SK-N-SH (cell line): ENCODE results near the gene RPL10. TPM values are rescaled to one million over a fixed set of nuclear protein-coding genes. Genes with fewer than 3 reads are reported as not detected.

ENCODE experiments used
- CTCF ChIA-PET: fragments of 300-600, 350-600 bp; formaldehyde crosslinking; extraction: SDS; loops from one replicate; lab custom pipeline; 2021; lab: Yijun Ruan, JAX
- POLR2A ChIA-PET: fragments of 350-600 bp; sonication (Branson Sonifier 250); formaldehyde crosslinking; extraction: SDS; loops from one replicate; lab custom pipeline; 2020; ENCODE audit warnings: antibody characterized with exemption, inconsistent platforms; lab: Yijun Ruan, JAX
- DNase-seq: peaks from one replicate; pipeline ENCODE4 v3.0.0; 2012
- H2AFZ ChIP-seq: fragments of 200-600 bp; sonication (generic); 2 replicates; pipeline ENCODE4 v1.8.1; 2016; ENCODE audit warnings: antibody characterized with exemption, mild to moderate bottlenecking, low read depth
- H3F3A ChIP-seq: fragments of 200-600 bp; sonication (generic); replicated peaks from 2 replicates; pipeline ENCODE3; 2016; ENCODE audit warnings: antibody characterized with exemption, mild to moderate bottlenecking; ENCODE audit not compliant: insufficient read depth
- H3K27ac ChIP-seq, 2 experiments: fragments of 200-500 bp in 1 of 2; fragments of 200-600 bp in 1 of 2; sonication (Bioruptor generic) in 1 of 2; sonication (generic), shearing (Covaris generic) in 1 of 2; 2 replicates each; pipeline versions ENCODE4 v1.5.1 to v1.6.1; 2014 to 2016; ENCODE audit warnings: low read depth in 2 of 2, inconsistent platforms in 1 of 2, low read length in 1 of 2, mild to moderate bottlenecking in 1 of 2, mixed read lengths in 1 of 2
- H3K27me3 ChIP-seq: fragments of 200-600 bp; sonication (generic), shearing (Covaris generic); 2 replicates; pipeline ENCODE4 v1.6.1; 2016; ENCODE audit warnings: mixed run types; ENCODE audit not compliant: insufficient read depth
- H3K36me3 ChIP-seq, 2 experiments: fragments of 200-500 bp in 1 of 2; fragments of 200-600 bp in 1 of 2; sonication (Bioruptor generic) in 1 of 2; sonication (generic) in 1 of 2; replicated peaks in 1 of 2; 2 replicates each; pipeline versions ENCODE3 to v1.5.1; 2014 to 2016; ENCODE audit warnings: low read length in 1 of 2, mild to moderate bottlenecking in 1 of 2; ENCODE audit not compliant: insufficient read depth in 2 of 2, control insufficient read depth in 1 of 2
- H3K4me1 ChIP-seq, 2 experiments: fragments of 200-500 bp in 1 of 2; fragments of 200-600 bp in 1 of 2; sonication (Bioruptor generic) in 1 of 2; sonication (generic), shearing (Covaris generic) in 1 of 2; 2 replicates each; pipeline versions ENCODE4 v1.5.1 to v1.6.1; 2014 to 2016; ENCODE audit warnings: low read depth in 1 of 2, low read length in 1 of 2, mixed run types in 1 of 2; ENCODE audit not compliant: insufficient read depth in 2 of 2, control insufficient read depth in 1 of 2
- H3K4me2 ChIP-seq: fragments of 200-600 bp; sonication (generic), shearing (Covaris generic); 2 replicates; pipeline ENCODE4 v1.6.1; 2017; ENCODE audit warnings: mixed run types
- H3K4me3 ChIP-seq, 2 experiments: fragments of 200-500 bp in 1 of 2; fragments of 200-600 bp in 1 of 2; sonication (Bioruptor generic) in 1 of 2; sonication (generic), shearing (Covaris generic) in 1 of 2; 2 replicates each; pipeline versions ENCODE4 v1.5.1 to v1.8.1; 2014 to 2016; ENCODE audit warnings: low read depth in 2 of 2, inconsistent platforms in 1 of 2, low read length in 1 of 2, mild to moderate bottlenecking in 1 of 2, mixed read lengths in 1 of 2, moderate library complexity in 1 of 2
- H3K79me2 ChIP-seq: fragments of 200-600 bp; sonication (generic); 2 replicates; pipeline ENCODE4 v1.8.1; 2017; ENCODE audit warnings: mild to moderate bottlenecking; ENCODE audit not compliant: insufficient read depth
- H3K9ac ChIP-seq: fragments of 200-600 bp; sonication (generic); 2 replicates; pipeline ENCODE4 v1.6.1; 2017; ENCODE audit warnings: mixed run types
- H3K9me2 ChIP-seq: fragments of 200-600 bp; sonication (generic); 2 replicates; pipeline ENCODE4 v1.6.1; 2017; ENCODE audit warnings: mixed run types
- H3K9me3 ChIP-seq: fragments of 200-600 bp; sonication (generic); 2 replicates; pipeline ENCODE4 v1.6.1; 2017; ENCODE audit warnings: mixed run types, mild to moderate bottlenecking, moderate library complexity
- H4K20me1 ChIP-seq: fragments of 200-600 bp; sonication (generic); 2 replicates; pipeline ENCODE4 v1.6.1; 2017; ENCODE audit warnings: mild to moderate bottlenecking, mixed run types; ENCODE audit not compliant: insufficient read depth
- CHD2 ChIP-seq: fragments of 150-350 bp; IDR thresholded peaks from 2 replicates; pipeline ENCODE4 v1.6.1; 2018; ENCODE audit warnings: low read length; ENCODE audit not compliant: partially characterized antibody
- FOSL2 ChIP-seq: IDR thresholded peaks from 2 replicates; pipeline ENCODE4 v1.4.0; 2012; ENCODE audit warnings: low read depth, mild to moderate bottlenecking, moderate library complexity, borderline replicate concordance
- GABPA ChIP-seq: IDR thresholded peaks from 2 replicates; pipeline ENCODE4 v1.4.0; 2012; ENCODE audit warnings: low read depth, mild to moderate bottlenecking
- JUND ChIP-seq: IDR thresholded peaks from 2 replicates; pipeline ENCODE4 v1.4.0; 2012
- MAX ChIP-seq: IDR thresholded peaks from 2 replicates; pipeline ENCODE4 v1.4.0; 2012; ENCODE audit warnings: low read depth
- MEF2A ChIP-seq: IDR thresholded peaks from 2 replicates; pipeline ENCODE4 v1.4.0; 2012; ENCODE audit warnings: low read depth, borderline replicate concordance
- MXI1 ChIP-seq: IDR thresholded peaks from 2 replicates; pipeline ENCODE4 v1.6.1; 2012; ENCODE audit warnings: mild to moderate bottlenecking, low read depth, low read length, improper control_type of control experiment
- NFIC ChIP-seq: IDR thresholded peaks from 2 replicates; pipeline ENCODE4 v1.4.0; 2012; ENCODE audit warnings: borderline replicate concordance
- POLR2AphosphoS5 ChIP-seq: IDR thresholded peaks from 2 replicates; pipeline ENCODE4 v1.6.1; 2012; ENCODE audit warnings: low read depth, low read length
- RAD21 ChIP-seq: IDR thresholded peaks from 2 replicates; pipeline ENCODE4 v1.6.1; 2012; ENCODE audit warnings: mild to moderate bottlenecking, low read length
- RFX5 ChIP-seq: IDR thresholded peaks from 2 replicates; pipeline ENCODE4 v1.6.1; 2012; ENCODE audit warnings: mild to moderate bottlenecking, improper control_type of control experiment, low read length
- SIN3A ChIP-seq: IDR thresholded peaks from 2 replicates; pipeline ENCODE4 v1.6.1; 2012; ENCODE audit warnings: low read depth, mild to moderate bottlenecking, low read length, moderate library complexity, borderline replicate concordance
- SMC3 ChIP-seq: IDR thresholded peaks from 2 replicates; pipeline ENCODE4 v1.6.1; 2012; ENCODE audit warnings: low read depth, low read length, improper control_type of control experiment
- TCF12 ChIP-seq: IDR thresholded peaks from 2 replicates; pipeline ENCODE4 v1.4.0; 2012
- USF1 ChIP-seq: IDR thresholded peaks from 2 replicates; pipeline ENCODE4 v1.4.0; 2012; ENCODE audit warnings: low read depth, borderline replicate concordance
- YY1 ChIP-seq: IDR thresholded peaks from 2 replicates; pipeline ENCODE4 v1.4.0; 2012; ENCODE audit warnings: low read depth, mild to moderate bottlenecking
- WGBS: methylation state at CpG from one replicate; pipeline ENCODE4 v1.1.6; 2017; ENCODE audit warnings: low lambda C conversion rate; 5-methylcytosine and 5-hydroxymethylcytosine counted together
- polyA plus RNA-seq, 3 experiments: library from polyadenylated mRNA; depleted of rRNA; stranded (reverse); fragments of >200 nt; gene quantifications; 2 replicates each; pipeline ENCODE4 v1.2.3, GENCODE V29; 2012
- TF ChIP-seq, protein P1 (sequence below): fragments of 200-600 bp; sonication (generic); IDR thresholded peaks from 2 replicates; pipeline ENCODE4 v1.6.1; 2017; ENCODE audit warnings: antibody characterized with exemption, mild to moderate bottlenecking, moderate library complexity

The RPL10 gene
- polyA plus RNA-seq, 1 of the 3 experiments (the other 2 are of a cell fraction), result 4,562 TPM

DNA sequence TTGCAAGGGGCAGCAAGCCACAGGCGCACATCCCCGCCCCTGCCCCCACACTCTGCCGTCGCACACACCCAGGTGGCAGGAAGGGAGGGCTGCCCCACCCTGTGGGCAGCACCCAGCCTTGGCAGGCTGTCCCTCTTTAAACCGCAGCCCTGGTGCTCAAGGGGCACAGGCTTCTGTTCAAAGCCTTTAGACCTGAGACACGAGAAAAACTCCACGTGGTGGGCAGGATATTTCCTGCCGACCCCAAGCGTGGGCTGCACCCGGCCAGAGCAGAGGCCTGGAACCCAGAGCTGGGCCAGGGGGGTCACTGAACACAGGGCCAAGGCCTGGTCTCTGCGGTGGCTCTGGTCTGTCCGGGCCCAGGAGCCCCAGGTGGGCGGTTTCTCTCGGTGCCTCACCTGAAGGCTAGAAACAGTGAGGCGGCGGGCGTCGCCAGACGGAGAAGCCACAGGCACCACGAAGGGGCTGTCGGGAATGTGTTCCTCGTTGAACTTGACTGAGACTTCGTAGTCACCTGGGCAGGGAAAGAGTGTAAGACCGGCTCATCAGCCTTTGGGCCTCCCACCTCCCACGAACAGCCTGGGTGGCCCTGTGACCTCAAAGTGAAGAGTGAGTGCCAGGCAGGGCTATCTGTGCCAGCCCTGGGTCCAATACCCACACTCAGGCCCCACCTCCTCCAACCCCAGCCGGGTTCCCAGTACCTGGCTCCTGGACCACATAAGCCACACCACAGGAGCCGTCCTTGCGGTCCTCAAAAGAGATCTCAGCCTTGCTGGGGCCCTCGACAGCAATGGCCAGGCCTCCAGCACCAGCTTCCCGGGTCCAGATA lies 46.8 kb upstream of the RPL10 start:
- Histone ChIP-seq H3K27ac (no peak overlapping the region), H3K4me2 (no peak overlapping the region), H3K9me3 (no peaks in the 10 kb centered on the region), H3K9ac (no peak overlapping the region), H3K79me2 (peaks cover 3% of the 10 kb centered on the region), H4K20me1 (peaks cover 92% of the 10 kb centered on the region), H3K27me3 (no peaks in the 10 kb centered on the region), H3K4me3 (no peak overlapping the region), H3F3A (peaks cover 58% of the 10 kb centered on the region), H3K4me1 (peaks cover 0 to 5% of the 10 kb centered on the region in 2 experiments; a peak in 1 of 4 replicates), H2AFZ (no peak overlapping the region), H3K36me3 (peaks cover 6 to 63% of the 10 kb centered on the region in 2 experiments), H3K9me2 (no peaks in the 10 kb centered on the region)
- POLR2A ChIA-PET, result no interaction called here
- no CpG with 5 or more reads among the region's 30 CpGs for WGBS
- no peak for DNase-seq
- CTCF ChIA-PET, result no interaction called here
- TF ChIP-seq MXI1 (no peak), TCF12 (no peak), MAX (no peak), CHD2 (no peak), NFIC (no peak), SIN3A (no peak), MEF2A (no peak), FOSL2 (no peak), JUND (no peak), SMC3 (no peak), RFX5 (no peak), RAD21 (no peak), POLR2AphosphoS5 (no peak)
- TF ChIP-seq, protein P1, sequence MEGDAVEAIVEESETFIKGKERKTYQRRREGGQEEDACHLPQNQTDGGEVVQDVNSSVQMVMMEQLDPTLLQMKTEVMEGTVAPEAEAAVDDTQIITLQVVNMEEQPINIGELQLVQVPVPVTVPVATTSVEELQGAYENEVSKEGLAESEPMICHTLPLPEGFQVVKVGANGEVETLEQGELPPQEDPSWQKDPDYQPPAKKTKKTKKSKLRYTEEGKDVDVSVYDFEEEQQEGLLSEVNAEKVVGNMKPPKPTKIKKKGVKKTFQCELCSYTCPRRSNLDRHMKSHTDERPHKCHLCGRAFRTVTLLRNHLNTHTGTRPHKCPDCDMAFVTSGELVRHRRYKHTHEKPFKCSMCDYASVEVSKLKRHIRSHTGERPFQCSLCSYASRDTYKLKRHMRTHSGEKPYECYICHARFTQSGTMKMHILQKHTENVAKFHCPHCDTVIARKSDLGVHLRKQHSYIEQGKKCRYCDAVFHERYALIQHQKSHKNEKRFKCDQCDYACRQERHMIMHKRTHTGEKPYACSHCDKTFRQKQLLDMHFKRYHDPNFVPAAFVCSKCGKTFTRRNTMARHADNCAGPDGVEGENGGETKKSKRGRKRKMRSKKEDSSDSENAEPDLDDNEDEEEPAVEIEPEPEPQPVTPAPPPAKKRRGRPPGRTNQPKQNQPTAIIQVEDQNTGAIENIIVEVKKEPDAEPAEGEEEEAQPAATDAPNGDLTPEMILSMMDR, result no peak

GRCh38 chrX:154352012-154352401 lies 46.2 kb upstream of the RPL10 start:
- ChIA-PET POLR2A (no interaction called here), CTCF (no interaction called here)
- Histone ChIP-seq H3K4me3 (no peak overlapping the region), H3K9me3 (no peaks in the 10 kb centered on the region), H4K20me1 (peaks cover 98% of the 10 kb centered on the region), H3K79me2 (peaks cover 9% of the 10 kb centered on the region), H3K4me2 (no peak overlapping the region), H3K4me1 (peaks cover 0 to 5% of the 10 kb centered on the region in 2 experiments; a peak in 1 of 4 replicates), H3K27me3 (no peaks in the 10 kb centered on the region), H3K36me3 (peaks cover 6 to 64% of the 10 kb centered on the region in 2 experiments), H3K9ac (no peak overlapping the region), H3K27ac (no peak overlapping the region), H3F3A (peaks cover 58% of the 10 kb centered on the region), H2AFZ (no peak overlapping the region), H3K9me2 (no peaks in the 10 kb centered on the region)
- TF ChIP-seq USF1 (no peak), SIN3A (no peak), NFIC (no peak), GABPA (no peak), RAD21 (no peak), YY1 (no peak), CHD2 (no peak)
- WGBS, result 75% methylated on average over 5 of the region's 14 CpGs
- DNase-seq, result no peak
